Karpas-422 (cell line): ENCODE results near the gene LINC00237. TPM values are rescaled to one million over a fixed set of nuclear protein-coding genes. Genes with fewer than 3 reads are reported as not detected.

Source experiments
- DNase-seq: peaks from one replicate; pipeline ENCODE4 v3.0.0-alpha.2; 2015
- H2AFZ ChIP-seq: fragments of 200-600 bp; sonication (generic); 2 replicates; pipeline ENCODE4 v1.6.1; 2014; ENCODE audit warnings: antibody characterized with exemption, low read length, mixed read lengths
- H3K27ac ChIP-seq: fragments of 200-600 bp; sonication (generic); 2 replicates; pipeline ENCODE4 v1.5.1; 2014; ENCODE audit warnings: mild to moderate bottlenecking, low read length, moderate library complexity
- H3K27me3 ChIP-seq: fragments of 200-600 bp; sonication (generic); 2 replicates; pipeline ENCODE4 v1.6.1; 2014; ENCODE audit warnings: low read length, mixed read lengths
- H3K36me3 ChIP-seq: fragments of 200-600 bp; sonication (generic); 2 replicates; pipeline ENCODE4 v1.6.1; 2014; ENCODE audit warnings: low read length, mixed read lengths; ENCODE audit not compliant: insufficient read depth
- H3K4me1 ChIP-seq: fragments of 200-600 bp; sonication (generic); 2 replicates; pipeline ENCODE4 v1.6.1; 2014; ENCODE audit warnings: mild to moderate bottlenecking, low read length, mixed read lengths
- H3K4me2 ChIP-seq: fragments of 200-600 bp; sonication (generic); 2 replicates; pipeline ENCODE4 v1.6.1; 2014; ENCODE audit warnings: low read length, low read depth, mild to moderate bottlenecking; ENCODE audit not compliant: poor library complexity, severe bottlenecking
- H3K4me3 ChIP-seq: fragments of 200-600 bp; sonication (generic); 2 replicates; pipeline ENCODE4 v1.5.1; 2014; ENCODE audit warnings: mild to moderate bottlenecking, antibody characterized with exemption, low read length, mixed read lengths
- H3K79me2 ChIP-seq: fragments of 200-600 bp; sonication (generic); 2 replicates; pipeline ENCODE4 v1.6.1; 2014; ENCODE audit warnings: mild to moderate bottlenecking, low read length, mixed read lengths
- H3K9ac ChIP-seq: fragments of 200-600 bp; sonication (generic); 2 replicates; pipeline ENCODE4 v1.6.0; 2014; ENCODE audit warnings: low read length
- H3K9me2 ChIP-seq: fragments of 200-600 bp; sonication (generic), shearing (Covaris generic); replicated peaks from 2 replicates; pipeline ENCODE4 v1.6.0; 2014; ENCODE audit warnings: mild to moderate bottlenecking, low read length, moderate library complexity; ENCODE audit not compliant: insufficient read depth
- H3K9me3 ChIP-seq: fragments of 300-700, 200-600 bp; sonication (generic); 2 replicates; pipeline ENCODE4 v1.6.1; 2014; ENCODE audit warnings: low read length, mixed read lengths
- H4K20me1 ChIP-seq: fragments of 200-600 bp; sonication (generic); 2 replicates; pipeline ENCODE4 v1.6.1; 2014; ENCODE audit warnings: mild to moderate bottlenecking, antibody characterized with exemption, low read length, low read depth; ENCODE audit not compliant: insufficient read depth
- total RNA-seq: library from RNA; depleted of rRNA; stranded (reverse); fragments of >200 nt; shearing (Covaris generic); gene quantifications from 2 replicates; pipeline ENCODE4 v1.2.3, GENCODE V29; 2014; ENCODE audit warnings: low replicate concordance

LINC00237 gene
- total RNA-seq, 1 experiment from 2014 or later, result not detected

DNA sequence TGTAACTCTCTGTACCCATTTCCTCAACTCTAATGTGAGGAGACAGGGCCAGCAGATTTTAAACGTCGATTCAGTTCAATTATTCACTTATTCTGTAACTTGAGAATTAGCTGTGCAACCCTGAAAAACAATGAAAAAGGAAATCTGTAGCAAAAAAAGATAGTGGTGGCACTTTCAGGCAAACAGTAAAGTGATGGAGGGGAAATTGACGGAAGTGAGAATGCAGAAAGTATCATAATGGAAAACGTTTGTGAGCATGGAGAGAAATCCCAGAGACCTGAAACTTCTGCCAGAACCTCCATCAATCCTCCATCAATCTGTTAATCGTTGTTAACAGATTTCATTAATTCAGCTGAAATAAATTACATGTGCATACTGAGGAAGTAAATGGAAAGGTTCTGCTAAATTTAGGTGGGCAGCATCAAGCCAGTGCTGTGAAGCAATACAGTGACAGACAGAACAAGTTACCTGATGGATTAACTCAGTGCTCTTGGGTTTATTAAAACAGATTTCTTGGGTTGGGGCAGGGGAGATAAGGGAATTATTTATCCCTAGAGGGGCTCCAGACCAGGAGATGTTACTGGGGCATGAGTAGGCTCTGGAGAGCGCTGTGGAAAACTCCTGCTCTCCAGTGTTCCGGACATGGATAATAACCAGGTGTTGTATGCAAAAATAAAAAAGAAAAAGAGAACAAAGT, 37.2 kb upstream of the LINC00237 start:
- no peak overlapping the region for H3K4me3 ChIP-seq
- no peaks in the 10 kb centered on the region for H3K9me3 ChIP-seq
- no peaks in the 10 kb centered on the region for H3K79me2 ChIP-seq
- H2AFZ ChIP-seq, result no peak overlapping the region
- peaks cover 6% of the 10 kb centered on the region; the same call in 1 of the 2 replicates for H3K36me3 ChIP-seq
- H3K27ac ChIP-seq, result no peak overlapping the region
- H3K9ac ChIP-seq, result no peak overlapping the region
- H4K20me1 ChIP-seq, result no peaks in the 10 kb centered on the region
- H3K4me1 ChIP-seq, result peaks cover 15% of the 10 kb centered on the region
- no peaks in the 10 kb centered on the region for H3K9me2 ChIP-seq
- no peak overlapping the region for H3K4me2 ChIP-seq
- no peak for DNase-seq
- no peaks in the 10 kb centered on the region for H3K27me3 ChIP-seq

DNA sequence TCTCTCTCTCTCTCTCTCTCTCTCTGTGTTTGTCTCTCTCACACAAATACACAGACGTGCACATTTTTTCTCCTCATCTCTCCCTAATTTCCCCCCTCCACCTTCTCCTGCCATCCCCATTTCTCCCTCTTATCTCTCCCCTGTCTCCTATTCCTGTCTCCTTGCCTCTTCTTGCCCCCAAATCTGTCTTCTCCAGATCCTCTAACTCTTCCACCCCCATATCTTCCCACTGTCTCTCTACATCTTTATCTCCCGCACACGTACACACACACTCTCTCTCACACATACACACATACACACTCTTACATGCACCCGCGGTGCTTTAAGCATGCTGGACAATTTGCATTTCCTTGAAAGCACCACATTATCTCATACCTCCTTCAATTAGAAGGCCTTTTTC, 35.7 kb upstream of the LINC00237 start:
- Histone ChIP-seq H3K4me1 (peaks cover 15% of the 10 kb centered on the region), H2AFZ (no peak overlapping the region), H3K27ac (no peak overlapping the region), H3K27me3 (no peaks in the 10 kb centered on the region), H4K20me1 (no peaks in the 10 kb centered on the region), H3K9me3 (no peaks in the 10 kb centered on the region), H3K9me2 (no peaks in the 10 kb centered on the region), H3K79me2 (no peaks in the 10 kb centered on the region), H3K4me3 (no peak overlapping the region), H3K9ac (no peak overlapping the region), H3K36me3 (peaks cover 6% of the 10 kb centered on the region; the same call in 1 of the 2 replicates), H3K4me2 (no peak overlapping the region)
- peak; percentile 46 for DNase-seq

DNA sequence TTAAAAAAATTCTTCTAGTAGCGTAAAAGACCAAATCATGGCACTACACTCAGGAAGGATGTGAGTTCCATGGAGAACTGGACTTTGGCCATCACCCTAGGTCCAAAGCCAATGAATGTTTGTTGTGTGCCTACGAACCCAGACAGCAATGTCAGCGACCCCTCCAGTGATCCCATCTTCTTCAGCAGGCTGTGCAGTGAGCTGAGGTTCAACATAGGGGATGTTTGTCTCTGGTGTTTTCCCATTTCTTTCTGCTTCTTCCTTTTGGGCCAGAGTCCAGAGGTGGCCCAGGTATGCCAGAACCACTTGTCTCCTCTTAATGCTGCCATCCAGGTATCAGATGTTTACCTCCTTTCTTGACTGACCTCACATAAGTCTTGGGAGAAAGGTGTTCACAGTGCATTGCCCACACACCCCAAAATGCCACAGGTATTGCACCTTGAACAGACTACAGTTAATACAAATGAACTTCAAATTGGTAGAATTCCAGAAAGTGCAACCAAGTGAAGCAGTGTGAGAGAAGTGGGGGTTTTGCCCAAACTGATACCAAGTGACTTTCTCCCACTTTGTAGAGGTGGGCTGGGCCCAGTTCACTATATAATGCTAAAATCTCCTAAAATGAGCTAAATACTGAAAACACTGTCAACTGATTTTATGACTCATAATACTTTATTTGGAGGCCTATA, 33.9 kb upstream of the LINC00237 start:
- peaks cover 6% of the 10 kb centered on the region; the same call in 1 of the 2 replicates for H3K36me3 ChIP-seq
- H3K9me2 ChIP-seq, result no peaks in the 10 kb centered on the region
- no peak overlapping the region for H3K4me3 ChIP-seq
- H3K9ac ChIP-seq, result no peak overlapping the region
- no peak overlapping the region for H3K4me2 ChIP-seq
- no peak overlapping the region for H2AFZ ChIP-seq
- no peaks in the 10 kb centered on the region for H3K27me3 ChIP-seq
- DNase-seq, result no peak
- peaks cover 15% of the 10 kb centered on the region for H3K4me1 ChIP-seq
- H3K79me2 ChIP-seq, result peaks cover 3% of the 10 kb centered on the region; the same call in 1 of the 2 replicates
- no peaks in the 10 kb centered on the region for H4K20me1 ChIP-seq
- no peaks in the 10 kb centered on the region for H3K9me3 ChIP-seq
- H3K27ac ChIP-seq, result no peak overlapping the region

DNA sequence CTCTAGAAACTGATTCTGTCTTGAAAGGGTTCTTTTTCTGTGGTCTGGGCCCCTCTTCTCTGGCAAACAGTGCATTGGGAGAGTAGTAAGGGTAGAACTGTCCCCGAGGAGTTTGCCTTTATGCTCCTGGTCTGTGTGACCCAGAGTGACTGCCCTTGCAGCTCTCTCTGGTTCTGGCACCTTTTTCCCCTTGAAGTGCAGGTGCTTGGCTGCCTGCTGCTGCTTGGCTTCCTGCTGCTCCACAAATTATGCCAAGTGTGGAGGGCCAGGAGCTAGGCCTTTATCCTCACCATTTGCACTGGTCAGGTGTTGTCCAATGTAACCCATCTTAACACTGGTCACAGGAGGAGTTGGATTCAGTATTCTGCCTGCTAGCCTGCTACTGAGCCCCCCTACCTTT, 30.9 kb upstream of the LINC00237 start:
- Histone ChIP-seq H3K4me1 (peaks cover 4% of the 10 kb centered on the region; the same call in 1 of the 2 replicates), H3K27ac (no peak overlapping the region), H3K9me2 (no peaks in the 10 kb centered on the region), H3K9ac (no peak overlapping the region), H3K36me3 (peaks cover 6% of the 10 kb centered on the region; the same call in 1 of the 2 replicates), H3K4me2 (no peak overlapping the region), H3K27me3 (no peaks in the 10 kb centered on the region), H4K20me1 (no peaks in the 10 kb centered on the region), H3K79me2 (peaks cover 4% of the 10 kb centered on the region; the same call in 1 of the 2 replicates), H2AFZ (no peak overlapping the region), H3K4me3 (no peak overlapping the region), H3K9me3 (no peaks in the 10 kb centered on the region)
- DNase-seq, result no peak

DNA sequence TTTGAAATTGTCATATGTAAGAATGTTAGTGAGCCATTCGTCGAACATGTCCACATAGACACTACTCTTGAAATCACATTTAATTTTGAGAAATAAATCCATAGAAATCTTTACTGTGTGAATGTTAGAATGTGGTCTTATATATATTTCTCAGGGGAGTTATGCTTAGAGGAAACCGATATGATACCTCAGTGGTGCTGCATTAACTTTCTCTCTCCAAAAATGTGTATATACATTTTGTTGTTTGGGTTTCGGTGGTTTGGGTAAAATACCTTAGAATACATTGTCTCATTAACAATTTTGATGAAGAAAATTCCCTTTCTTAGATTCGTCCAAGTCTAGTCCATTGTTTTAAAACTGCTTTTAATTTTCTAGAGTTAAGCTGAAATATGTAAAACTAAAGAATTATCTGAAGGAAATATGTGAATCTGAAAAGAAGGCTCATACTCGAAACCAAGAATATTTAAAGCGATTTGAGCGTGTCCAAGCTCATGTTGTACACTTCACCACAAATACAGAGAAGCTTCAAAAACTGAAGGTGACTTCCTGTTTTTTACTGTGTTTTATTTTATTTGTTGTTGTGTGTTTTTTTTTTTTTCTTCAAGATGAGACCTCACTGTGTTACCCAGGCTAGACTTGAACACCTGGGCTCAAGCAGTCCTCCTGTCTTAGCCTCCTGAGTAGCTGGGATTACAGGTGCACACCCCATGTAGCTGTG, 30.0 kb upstream of the LINC00237 start:
- Histone ChIP-seq H3K36me3 (peaks cover 6% of the 10 kb centered on the region; the same call in 1 of the 2 replicates), H3K9ac (no peak overlapping the region), H2AFZ (no peak overlapping the region), H3K9me3 (no peaks in the 10 kb centered on the region), H3K79me2 (peaks cover 6% of the 10 kb centered on the region), H3K4me1 (no peaks in the 10 kb centered on the region), H3K27ac (no peak overlapping the region), H4K20me1 (no peaks in the 10 kb centered on the region), H3K4me3 (no peak overlapping the region), H3K9me2 (no peaks in the 10 kb centered on the region), H3K27me3 (no peaks in the 10 kb centered on the region), H3K4me2 (no peak overlapping the region)
- no peak for DNase-seq

DNA sequence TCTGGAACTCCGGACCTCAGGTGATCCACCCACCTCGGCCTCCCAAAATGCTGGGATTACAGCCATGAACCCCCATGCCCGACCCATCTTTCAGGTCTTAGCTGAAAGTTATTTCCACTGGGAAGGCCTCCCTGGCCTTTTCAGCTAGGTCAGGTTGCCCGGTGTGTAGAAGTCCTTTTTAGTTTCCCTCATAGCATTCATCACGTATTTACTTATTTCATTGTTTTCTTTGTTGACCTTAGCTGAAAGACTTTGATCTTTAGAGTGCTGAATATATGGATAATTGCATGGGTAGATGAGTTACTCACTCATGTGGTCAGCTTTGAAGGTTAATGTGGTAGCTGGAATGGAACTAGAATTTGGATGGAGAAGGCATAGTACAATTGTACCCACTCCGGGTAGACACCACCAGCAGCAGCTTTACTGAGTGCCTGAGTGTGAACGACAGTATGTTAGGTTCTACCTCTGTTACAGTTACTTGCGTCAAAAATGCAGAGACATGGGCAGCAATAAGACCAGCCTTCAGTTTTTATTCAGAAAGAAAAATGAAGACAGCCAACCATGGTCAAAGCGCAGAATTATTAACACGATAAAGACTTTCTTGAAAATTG, 28.8 kb upstream of the LINC00237 start:
- Histone ChIP-seq H3K4me2 (no peak overlapping the region), H3K27me3 (no peaks in the 10 kb centered on the region), H3K4me3 (no peak overlapping the region), H3K9ac (no peak overlapping the region), H4K20me1 (no peaks in the 10 kb centered on the region), H3K27ac (no peak overlapping the region), H3K79me2 (peaks cover 7% of the 10 kb centered on the region), H3K9me3 (no peaks in the 10 kb centered on the region), H3K4me1 (no peaks in the 10 kb centered on the region), H3K9me2 (no peaks in the 10 kb centered on the region), H2AFZ (no peak overlapping the region), H3K36me3 (peaks cover 6% of the 10 kb centered on the region; the same call in 1 of the 2 replicates)
- DNase-seq, result no peak

DNA sequence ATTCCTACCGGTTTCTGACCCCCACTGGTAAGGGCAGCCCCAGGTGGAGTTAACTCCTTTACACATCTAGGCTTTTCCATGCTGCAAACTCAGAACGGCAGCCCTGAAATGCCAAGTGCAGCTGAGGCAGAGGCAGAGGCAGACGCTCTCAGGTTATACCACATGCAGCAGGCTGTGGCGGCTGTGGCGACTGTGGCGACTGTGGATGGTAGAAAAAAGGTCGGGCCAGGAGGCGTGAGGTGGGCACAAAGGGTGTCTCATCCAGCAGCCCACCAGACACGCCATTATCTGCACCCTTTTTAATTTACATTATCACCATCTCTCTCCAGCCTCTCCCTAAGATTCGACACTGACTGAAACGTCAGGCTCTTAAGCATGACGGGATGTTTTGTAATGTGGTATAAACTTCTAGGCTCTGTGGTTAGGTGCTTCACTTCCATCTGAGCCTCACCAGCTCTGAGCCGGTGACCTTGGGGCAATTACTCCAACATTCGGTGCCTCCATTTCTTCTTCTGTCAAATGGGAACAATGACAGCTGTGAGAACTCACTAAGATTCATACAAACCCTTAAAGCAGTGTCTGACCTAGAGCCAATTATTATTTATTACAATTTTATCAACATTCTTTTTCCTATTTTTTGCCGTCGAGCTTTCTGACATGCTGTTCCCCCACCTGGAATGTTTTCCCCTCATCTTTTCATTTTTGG, 27.9 kb upstream of the LINC00237 start:
- Histone ChIP-seq H3K27me3 (no peaks in the 10 kb centered on the region), H4K20me1 (no peaks in the 10 kb centered on the region), H3K9me2 (no peaks in the 10 kb centered on the region), H3K9ac (no peak overlapping the region), H3K79me2 (peaks cover 10% of the 10 kb centered on the region), H3K9me3 (no peaks in the 10 kb centered on the region), H3K4me1 (no peaks in the 10 kb centered on the region), H3K4me3 (no peak overlapping the region), H3K27ac (no peak overlapping the region), H2AFZ (no peak overlapping the region), H3K36me3 (no peaks in the 10 kb centered on the region), H3K4me2 (no peak overlapping the region)
- DNase-seq, result no peak
